Loucy (cell line): Measurements from ENCODE around the gene UFSP1.

Experiments used
- H2AFZ ChIP-seq: fragments of 200-600 bp; sonication (generic); 2 replicates; pipeline ENCODE4 v1.6.0; 2016; ENCODE audit warnings: antibody characterized with exemption, mild to moderate bottlenecking, low read length, moderate library complexity
- H3F3A ChIP-seq: fragments of 200-600 bp; 2 replicates; pipeline ENCODE4 v1.6.0; 2016; ENCODE audit warnings: antibody characterized with exemption, low read depth, mild to moderate bottlenecking
- H3K27me3 ChIP-seq: fragments of 200-600 bp; sonication (generic); 2 replicates; pipeline ENCODE4 v1.6.1; 2014; ENCODE audit warnings: low read length, mild to moderate bottlenecking; ENCODE audit not compliant: insufficient read depth, poor library complexity, severe bottlenecking
- H3K36me3 ChIP-seq: fragments of 200-600 bp; sonication (generic); 2 replicates; pipeline ENCODE4 v1.6.1; 2016; ENCODE audit warnings: low read length; ENCODE audit not compliant: insufficient read depth
- H3K4me1 ChIP-seq: fragments of 200-600 bp; sonication (generic); 2 replicates; pipeline ENCODE4 v1.5.1; 2014; ENCODE audit warnings: low read length, mild to moderate bottlenecking; ENCODE audit not compliant: insufficient read depth, poor library complexity, severe bottlenecking
- H3K4me2 ChIP-seq: fragments of 200-600 bp; sonication (generic); 2 replicates; pipeline ENCODE4 v1.6.0; 2014; ENCODE audit warnings: antibody characterized with exemption, low read length, low read depth, mild to moderate bottlenecking; ENCODE audit not compliant: poor library complexity, severe bottlenecking
- H3K4me3 ChIP-seq: fragments of 200-600 bp; sonication (generic); 2 replicates; pipeline ENCODE4 v1.5.1; 2014; ENCODE audit warnings: low read length, mild to moderate bottlenecking, mixed read lengths; ENCODE audit not compliant: poor library complexity, severe bottlenecking
- H3K79me2 ChIP-seq: fragments of 200-600 bp; sonication (generic); 2 replicates; pipeline ENCODE4 v1.6.1; 2014; ENCODE audit warnings: low read length; ENCODE audit not compliant: insufficient read depth
- H3K9ac ChIP-seq: fragments of 200-600 bp; sonication (generic); 2 replicates; pipeline ENCODE4 v1.6.0; 2014; ENCODE audit warnings: mild to moderate bottlenecking, low read depth, low read length, moderate library complexity; ENCODE audit not compliant: poor library complexity, severe bottlenecking
- H3K9me2 ChIP-seq: fragments of 200-600 bp; sonication (generic); replicated peaks from 2 replicates; pipeline ENCODE4 v1.6.1; 2016; ENCODE audit warnings: low read depth, low read length, mixed read lengths
- H3K9me3 ChIP-seq: fragments of 200-600 bp; sonication (generic); 2 replicates; pipeline ENCODE4 v1.6.1; 2014; ENCODE audit warnings: mild to moderate bottlenecking, antibody characterized with exemption, low read length, low read depth; ENCODE audit not compliant: insufficient read depth
- H4K20me1 ChIP-seq: fragments of 200-600 bp; sonication (generic); 2 replicates; pipeline ENCODE4 v1.6.0; 2014; ENCODE audit warnings: antibody characterized with exemption, low read length, mild to moderate bottlenecking; ENCODE audit not compliant: insufficient read depth, poor library complexity, severe bottlenecking
- CTCF ChIP-seq: fragments of 200-600 bp; sonication (generic); conservative IDR thresholded peaks from 2 replicates; pipeline ENCODE4 v1.5.1; 2014; ENCODE audit warnings: mild to moderate bottlenecking, antibody characterized with exemption, low read length
- EZH2phosphoT487 ChIP-seq: fragments of 200-600 bp; IDR thresholded peaks from 2 replicates; pipeline ENCODE4 v1.6.1; 2018; ENCODE audit warnings: antibody characterized with exemption, mild to moderate bottlenecking, moderate library complexity, borderline replicate concordance

The UFSP1 gene

GRCh38 chr7:100880645-100881044, 8.9 kb downstream of the UFSP1 start:
- Histone ChIP-seq H3F3A (no peaks in the 10 kb centered on the region), H3K36me3 (peaks cover 68% of the 10 kb centered on the region; the same call in 1 of the 2 replicates), H2AFZ (no peak overlapping the region), H4K20me1 (peaks cover 86% of the 10 kb centered on the region), H3K9me2 (no peaks in the 10 kb centered on the region), H3K4me2 (peak overlapping the region; percentile 92), H3K4me1 (peaks cover 30% of the 10 kb centered on the region), H3K79me2 (peaks cover 75% of the 10 kb centered on the region), H3K9ac (no peak overlapping the region), H3K27me3 (no peaks in the 10 kb centered on the region), H3K9me3 (no peaks in the 10 kb centered on the region), H3K4me3 (no peak overlapping the region)
- TF ChIP-seq EZH2phosphoT487 (no peak), CTCF (no peak)

GRCh38 chr7:100879685-100880261, 9.7 kb downstream of the UFSP1 start:
- Histone ChIP-seq H3K9ac (peak overlapping the region; percentile 61), H4K20me1 (peaks cover 88% of the 10 kb centered on the region), H3K36me3 (peaks cover 59% of the 10 kb centered on the region; the same call in 1 of the 2 replicates), H3K79me2 (peaks cover 82% of the 10 kb centered on the region), H3K27me3 (peaks cover 6% of the 10 kb centered on the region), H3K9me2 (no peaks in the 10 kb centered on the region), H2AFZ (no peak overlapping the region), H3K9me3 (no peaks in the 10 kb centered on the region), H3K4me2 (peak overlapping the region; percentile 92), H3K4me3 (peak overlapping the region; percentile 100), H3K4me1 (peaks cover 30% of the 10 kb centered on the region), H3F3A (no peaks in the 10 kb centered on the region)
- TF ChIP-seq EZH2phosphoT487 (no peak), CTCF (no peak)

GRCh38 chr7:100878685-100879084, 10.8 kb downstream of the UFSP1 start:
- peaks cover 49% of the 10 kb centered on the region; the same call in 1 of the 2 replicates for H3K36me3 ChIP-seq
- peak overlapping the region; percentile 100 for H3K4me3 ChIP-seq
- H3F3A ChIP-seq = no peaks in the 10 kb centered on the region
- H2AFZ ChIP-seq = no peak overlapping the region
- peak overlapping the region; percentile 92 for H3K4me2 ChIP-seq
- H3K79me2 ChIP-seq = peaks cover 87% of the 10 kb centered on the region
- peaks cover 79% of the 10 kb centered on the region for H4K20me1 ChIP-seq
- no peaks in the 10 kb centered on the region for H3K9me3 ChIP-seq
- peaks cover 6% of the 10 kb centered on the region for H3K27me3 ChIP-seq
- H3K9ac ChIP-seq = peak overlapping the region; percentile 61
- no peak for TF ChIP-seq EZH2phosphoT487
- TF ChIP-seq CTCF = no peak
- H3K4me1 ChIP-seq = peaks cover 37% of the 10 kb centered on the region
- H3K9me2 ChIP-seq = no peaks in the 10 kb centered on the region
